Mucosa of gallbladder (tissue), 1 donor: ENCODE data around the gene TGM6. TPM values are rescaled to one million over a fixed set of nuclear protein-coding genes. Genes with fewer than 3 reads are reported as not detected.

Experiments
- DNase-seq: peaks from one replicate; pipeline ENCODE4 v3.0.0-alpha.2; 2020; ENCODE audit warnings: low spot score
- total RNA-seq: library from RNA; stranded (reverse); gene quantifications from one replicate; pipeline ENCODE4 v1.2.1, GENCODE V29; 2021
- donor health status: DM: no; HTN: no; CAD: no.

TGM6 gene
- total RNA-seq, 1 donor from 2014 or later: not detected

DNA sequence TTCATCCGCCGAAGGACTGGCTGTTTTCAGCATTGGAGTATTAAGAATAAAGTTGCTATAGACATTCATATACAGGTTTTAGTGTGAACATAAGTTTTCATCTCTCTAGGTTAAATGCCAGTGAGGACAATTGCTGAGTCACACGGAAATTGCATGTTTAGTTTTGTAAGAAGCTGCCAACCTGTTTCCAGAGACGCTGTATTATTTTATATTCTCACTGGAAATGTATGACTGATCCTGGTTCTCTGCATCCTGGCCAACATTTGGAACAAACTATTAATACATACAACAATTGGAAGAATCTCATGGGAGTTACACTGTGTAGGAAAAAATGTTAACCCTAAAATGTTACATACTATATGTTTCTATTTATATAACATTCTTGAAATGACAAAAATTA lies 16.7 kb upstream of the TGM6 start:
- DNase-seq: no peak

GRCh38 chr20:2365091-2365490 lies 15.6 kb upstream of the TGM6 start:
- no peak for DNase-seq

GRCh38 chr20:2365666-2366065 lies 15.0 kb upstream of the TGM6 start:
- no peak for DNase-seq

DNA sequence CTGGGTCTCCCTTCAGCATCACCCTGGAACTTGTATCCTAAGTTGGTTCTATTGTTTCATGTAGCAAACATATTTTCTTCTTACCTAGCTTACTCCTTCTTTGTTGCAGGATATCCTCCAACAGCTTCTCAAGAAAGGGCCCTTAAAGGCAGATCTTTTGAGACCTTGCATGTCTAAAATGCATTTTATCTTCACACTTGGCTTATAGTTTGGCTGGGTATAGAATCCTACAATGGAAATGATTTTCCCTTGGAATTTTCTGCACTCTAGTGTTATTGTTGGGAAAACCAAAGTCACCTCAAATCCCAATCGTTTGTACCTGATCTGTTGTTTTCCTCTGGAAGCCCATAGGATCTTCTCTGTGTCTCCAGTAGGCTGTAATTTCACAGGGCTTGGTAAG lies 12.1 kb upstream of the TGM6 start:
- no peak for DNase-seq

- no peak for DNase-seq
These were observed 7.6 kb upstream of the TGM6 start for GRCh38 chr20:2373098-2373497.

- DNase-seq: no peak
These were observed 6.2 kb upstream of the TGM6 start for GRCh38 chr20:2374346-2375125.

GRCh38 chr20:2378893-2379292 lies 1.8 kb upstream of the TGM6 start:
- no peak for DNase-seq

DNA sequence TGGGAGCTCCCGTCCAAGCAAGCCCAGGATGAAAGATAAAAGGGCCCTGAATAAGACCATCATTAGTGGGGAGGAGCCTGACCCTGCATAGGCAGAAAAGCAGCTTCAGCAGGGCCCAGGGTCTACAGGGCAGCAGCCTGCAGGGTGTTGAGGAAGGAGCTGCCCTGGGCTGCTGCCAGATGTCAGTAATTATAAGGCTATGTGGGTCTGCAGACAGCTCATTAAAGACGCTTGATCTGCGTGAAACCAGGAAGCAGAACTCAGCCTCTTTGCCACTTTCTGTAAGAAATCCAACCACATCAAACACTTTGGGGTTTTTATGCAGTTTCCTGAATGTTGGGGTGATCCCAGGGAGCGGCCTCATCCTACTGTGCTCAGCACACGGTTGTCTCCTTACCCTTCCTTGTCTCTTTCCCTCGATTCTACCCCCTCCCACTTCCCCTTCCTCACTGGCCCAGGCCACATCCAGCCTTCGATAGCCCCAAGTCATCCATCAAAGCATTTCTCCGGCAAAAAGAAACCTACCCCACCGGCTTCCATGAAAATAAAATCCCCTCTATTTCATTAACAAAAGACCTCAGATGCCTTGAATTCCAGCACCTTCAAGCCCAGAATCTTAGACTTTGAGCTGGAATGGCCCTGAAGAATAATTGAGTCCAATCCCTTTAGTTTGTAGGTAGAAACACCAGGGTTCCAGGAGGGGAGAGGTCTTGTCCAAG lies 1.0 kb upstream of the TGM6 start:
- no peak for DNase-seq

DNA sequence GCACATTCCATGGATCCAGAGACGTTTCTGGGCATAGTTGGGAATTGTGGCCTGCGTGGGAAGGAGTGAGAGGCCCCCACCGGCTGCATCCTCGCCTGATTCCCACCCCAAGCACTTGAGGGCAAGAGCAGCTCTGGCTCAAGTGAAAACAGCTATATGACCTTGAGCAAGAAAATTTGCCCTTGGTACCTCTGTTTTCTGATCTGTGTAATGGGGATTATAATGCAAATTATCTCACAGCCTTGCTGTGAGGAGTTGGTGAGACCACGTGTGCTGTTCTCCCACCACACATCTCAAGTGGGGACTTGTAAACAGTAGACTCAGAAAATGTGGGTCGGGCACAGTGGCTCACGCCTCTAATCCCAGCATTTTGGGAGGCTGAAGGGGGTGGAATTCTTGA lies 602 bp downstream of the TGM6 start:
- DNase-seq: no peak

GRCh38 chr20:2382833-2383232 lies 2.1 kb downstream of the TGM6 start:
- no peak for DNase-seq

- no peak for DNase-seq
These were observed 4.3 kb downstream of the TGM6 start for GRCh38 chr20:2385026-2385425.

DNA sequence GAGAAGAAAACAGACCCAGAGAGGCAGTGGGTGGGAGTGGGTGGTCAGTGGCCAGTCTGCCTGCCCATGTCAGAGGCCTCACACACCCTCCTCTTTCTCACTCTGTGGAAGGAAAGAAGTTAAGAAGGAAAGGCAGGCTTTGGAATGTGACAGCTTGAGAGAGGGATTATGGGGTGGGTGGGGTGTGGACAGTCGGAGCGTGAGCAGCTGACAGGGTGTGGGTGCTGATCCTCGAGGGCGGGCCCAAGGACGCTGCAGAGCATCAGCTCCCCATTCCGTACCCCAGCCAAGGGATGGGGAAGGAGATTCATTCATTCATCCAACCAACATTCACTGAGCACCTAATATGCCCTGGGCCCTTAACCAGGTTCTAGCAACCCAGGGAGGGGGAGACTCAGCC lies 4.8 kb downstream of the TGM6 start:
- DNase-seq: no peak

GRCh38 chr20:2386516-2387179 lies 5.9 kb downstream of the TGM6 start:
- DNase-seq: no peak

DNA sequence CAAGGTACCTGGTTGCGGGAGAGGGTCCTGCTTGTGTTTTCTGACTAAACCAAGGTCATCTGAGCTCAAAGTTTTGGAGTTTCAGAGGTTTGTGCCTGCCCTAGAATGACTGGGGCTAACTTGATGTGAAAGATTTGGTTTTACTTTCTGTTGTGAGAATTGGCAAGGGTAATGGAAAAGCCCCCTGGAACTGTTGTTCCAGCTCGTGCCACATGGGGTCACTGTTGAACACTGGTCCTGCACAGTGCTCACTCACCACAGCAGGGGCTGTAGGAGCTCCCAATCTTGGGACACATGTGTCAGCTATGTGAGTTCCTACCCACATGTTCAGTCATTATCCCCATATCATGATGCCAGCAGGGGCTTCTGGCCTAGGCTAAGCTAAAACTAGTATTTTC lies 6.5 kb downstream of the TGM6 start:
- DNase-seq: no peak

DNA sequence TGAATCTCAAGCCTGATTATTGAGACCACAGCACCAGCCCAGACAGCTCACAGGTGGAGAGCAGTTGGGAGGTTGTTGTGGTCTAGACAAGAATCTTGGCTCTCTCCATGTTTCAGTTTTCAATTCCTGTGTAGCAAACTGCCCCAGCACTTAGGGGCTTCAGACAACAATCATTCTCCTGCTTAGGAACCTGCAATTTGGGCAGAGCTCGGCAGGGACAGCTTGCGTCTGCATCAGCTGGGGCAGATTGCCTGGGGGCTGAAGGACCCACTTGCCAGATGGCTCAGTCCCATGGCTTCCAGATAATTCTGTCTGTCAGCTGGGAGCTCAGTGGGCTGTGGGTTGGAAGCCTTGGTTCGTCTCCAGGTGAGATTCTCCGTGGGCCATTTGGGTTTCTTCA lies 6.9 kb downstream of the TGM6 start:
- no peak for DNase-seq

DNA sequence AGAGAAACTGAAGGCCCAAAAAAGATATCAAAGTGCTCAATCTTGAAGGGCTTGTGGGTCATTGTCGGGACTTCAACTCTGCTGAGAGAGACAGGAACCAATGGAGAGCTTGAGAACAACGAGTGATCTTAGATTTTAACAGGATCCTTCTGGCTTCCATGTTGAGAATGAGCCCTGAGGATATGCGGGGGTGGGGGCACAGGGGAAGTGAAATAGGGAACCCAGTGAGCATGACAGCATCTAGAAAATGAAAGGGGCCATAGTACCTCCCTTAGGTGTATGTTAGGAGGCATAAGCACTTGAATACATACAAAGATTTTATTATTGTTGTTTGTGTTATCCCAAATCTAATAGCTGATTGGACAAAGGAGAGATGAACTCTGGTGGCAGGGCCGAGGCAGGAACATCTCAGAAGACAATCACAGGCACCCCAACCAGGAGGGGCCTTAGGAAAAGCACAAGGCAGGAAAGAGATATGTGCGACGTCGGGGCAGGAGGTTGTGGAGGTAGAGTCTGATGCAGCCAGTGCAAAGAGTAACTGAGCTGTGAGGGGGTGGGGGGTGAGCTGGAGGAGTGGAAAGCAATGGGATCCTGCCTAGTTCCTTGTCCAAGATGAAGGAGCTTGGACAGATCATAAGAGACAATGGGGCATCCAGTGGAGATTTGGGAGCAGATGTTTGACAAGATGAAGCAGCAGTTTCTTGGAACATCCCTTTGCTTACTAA lies 10.4 kb downstream of the TGM6 start:
- no peak for DNase-seq

DNA sequence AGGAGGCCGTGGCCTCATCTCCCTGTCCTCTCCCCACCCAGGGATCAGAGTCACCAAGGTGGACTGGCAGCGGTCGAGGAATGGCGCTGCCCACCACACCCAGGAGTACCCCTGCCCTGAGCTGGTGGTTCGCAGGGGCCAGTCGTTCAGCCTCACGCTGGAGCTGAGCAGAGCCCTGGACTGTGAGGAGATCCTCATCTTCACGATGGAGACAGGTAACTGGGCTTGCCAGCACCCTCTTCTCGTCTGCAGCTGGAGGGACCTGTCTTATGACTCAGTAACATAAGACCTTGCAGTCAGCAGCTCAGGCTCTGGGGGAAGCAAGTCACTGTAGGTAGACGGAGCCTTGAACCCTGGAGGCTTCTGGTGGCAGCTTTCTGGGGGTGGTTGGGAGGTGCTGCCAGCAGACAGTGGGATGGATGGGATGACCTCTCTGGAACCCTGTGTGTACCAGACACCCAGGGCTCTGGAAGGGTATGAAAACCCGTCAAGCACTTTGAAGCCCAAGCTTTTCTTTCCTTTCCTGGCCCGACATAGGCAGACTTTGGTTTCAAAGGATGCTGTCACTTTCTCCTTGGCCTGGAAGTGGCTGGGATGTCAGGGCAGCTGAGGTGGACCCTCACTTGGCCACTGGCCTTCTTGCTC lies 13.8 kb downstream of the TGM6 start:
- no peak for DNase-seq

DNA sequence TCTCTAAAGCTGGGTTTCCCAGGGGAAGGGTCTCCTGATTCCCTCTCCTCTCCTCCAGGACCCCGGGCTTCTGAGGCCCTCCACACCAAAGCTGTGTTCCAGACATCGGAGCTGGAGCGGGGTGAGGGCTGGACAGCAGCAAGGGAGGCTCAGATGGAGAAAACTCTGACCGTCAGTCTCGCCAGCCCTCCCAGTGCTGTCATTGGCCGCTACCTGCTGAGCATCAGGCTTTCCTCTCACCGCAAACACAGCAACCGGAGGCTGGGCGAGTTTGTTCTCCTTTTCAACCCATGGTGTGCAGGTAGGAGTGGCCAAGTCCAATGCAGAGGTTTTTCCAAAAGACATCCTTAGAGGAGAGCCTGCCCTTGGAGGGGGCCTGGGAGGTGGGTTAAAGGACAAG lies 14.4 kb downstream of the TGM6 start:
- DNase-seq: no peak

DNA sequence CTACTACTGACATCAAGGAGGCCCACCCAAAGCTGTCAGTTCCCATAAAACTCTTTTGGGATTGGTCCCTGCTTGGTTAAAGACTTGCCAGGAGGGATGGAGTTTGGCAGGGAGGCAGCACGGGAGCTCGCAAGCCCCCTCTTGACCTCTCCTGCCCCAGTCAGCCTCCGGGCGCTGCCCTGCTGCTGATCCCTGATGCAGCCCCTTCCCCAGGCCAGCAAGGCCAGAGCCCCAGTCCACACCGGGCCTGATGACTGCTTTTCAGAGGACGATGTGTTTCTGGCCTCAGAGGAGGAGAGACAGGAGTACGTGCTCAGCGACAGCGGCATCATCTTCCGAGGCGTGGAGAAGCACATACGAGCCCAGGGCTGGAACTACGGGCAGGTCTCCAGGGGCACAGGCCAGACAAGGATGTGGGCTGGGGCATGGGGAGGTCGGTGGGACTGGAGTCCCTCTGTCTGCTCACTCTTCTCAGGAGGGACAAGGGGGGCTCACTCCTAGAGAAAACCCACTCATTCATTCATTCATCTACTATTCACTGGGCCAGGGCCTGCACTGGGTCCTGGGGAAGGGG lies 15.6 kb downstream of the TGM6 start:
- no peak for DNase-seq

DNA sequence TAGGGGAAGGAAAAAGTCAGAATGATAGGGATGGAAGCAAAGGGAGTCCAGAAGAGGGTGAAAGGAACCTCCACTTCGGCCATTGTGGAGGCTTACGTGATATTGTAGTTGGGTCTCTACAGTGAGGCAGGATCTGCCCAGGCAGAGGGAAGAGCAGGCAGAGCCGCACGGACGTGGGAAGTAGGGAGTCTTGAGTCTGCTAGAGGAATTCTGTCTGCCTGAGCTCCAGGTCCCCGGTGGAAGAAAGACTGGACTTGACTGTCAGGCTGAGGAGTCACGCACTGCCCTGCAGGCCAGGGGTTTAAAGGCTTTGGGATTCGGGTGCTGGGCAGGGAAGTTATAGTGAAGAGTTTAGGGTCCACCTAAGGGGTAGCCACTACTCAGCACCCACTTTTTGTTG lies 16.4 kb downstream of the TGM6 start:
- DNase-seq: no peak

- DNase-seq: no peak
These were observed 17.0 kb downstream of the TGM6 start for GRCh38 chr20:2397595-2398145.
